ENCODE results near the gene KLHL35.
"Not testable (repeated sequence)": the region's sequence is repeated elsewhere in the genome, so short reads cannot be mapped to it uniquely, and the experiment has no call there.

Gene KLHL35

DNA sequence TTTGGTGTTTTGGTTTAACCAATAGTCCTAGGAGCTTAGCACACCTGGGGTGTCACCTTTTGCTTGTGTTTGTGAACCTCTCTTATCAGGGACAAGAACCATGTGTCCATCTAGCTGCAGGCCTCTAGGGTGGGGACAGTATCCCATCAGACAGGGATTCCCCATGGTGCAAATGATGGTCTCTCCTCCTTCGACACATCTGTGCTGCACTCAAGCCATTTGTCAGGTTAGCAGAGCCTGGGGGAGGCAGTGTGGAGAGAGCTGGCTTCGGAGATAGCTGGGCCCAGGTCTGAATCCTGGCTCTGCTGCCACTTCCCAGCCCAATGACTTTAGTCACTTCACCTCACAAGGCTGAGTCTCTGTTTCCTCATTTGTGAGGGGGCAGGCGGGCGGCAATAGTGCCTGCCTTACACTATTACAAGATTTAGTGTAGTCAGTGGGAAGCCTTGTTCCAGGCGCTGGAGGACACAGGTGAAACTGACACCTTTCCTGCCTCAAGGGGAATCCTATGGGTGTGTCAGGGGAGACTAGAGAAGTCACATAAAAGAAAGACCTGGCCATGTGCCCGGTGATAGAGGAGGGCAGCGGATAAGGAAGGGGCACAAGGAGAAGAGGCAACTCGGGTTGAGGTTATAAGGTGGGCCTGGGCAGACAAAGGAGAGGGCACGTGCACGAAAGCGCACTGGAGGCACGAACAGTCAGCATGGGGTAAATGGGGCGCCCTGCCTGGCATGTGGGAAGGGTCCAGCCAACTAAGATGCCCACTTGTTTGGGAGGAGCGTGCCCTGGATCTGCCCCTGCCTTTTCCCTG is 12.6 kb downstream of the KLHL35 start:
- Histone ChIP-seq H3K18ac (ENCODE audit: low read depth in 1 of 2, low read length in 2 of 2) (peak overlapping the region in 1 of 2 experiments; percentile 42), H4K91ac (ENCODE audit: low read length) (no peak overlapping the region), H3K4me1 (ENCODE audit: control insufficient read depth, insufficient read depth, low read depth, low read length) (peaks cover 11% of the 10 kb centered on the region), H3K27ac (ENCODE audit: low read length, poor library complexity, severe bottlenecking) (no peak overlapping the region), H3K4ac (ENCODE audit: low read depth in 1 of 2, low read length in 2 of 2) (no peak overlapping the region), H2BK15ac (ENCODE audit: low read depth, poor library complexity, severe bottlenecking) (no peak overlapping the region), H2AFZ (ENCODE audit: low read depth, low read length) (no peak overlapping the region), H3K27me3 (ENCODE audit: control insufficient read depth in 1 of 2, insufficient read depth in 1 of 2, low read length in 2 of 2) (no peaks in the 10 kb centered on the region), H4K8ac (ENCODE audit: low read length) (no peak overlapping the region), H2BK120ac (ENCODE audit: low read depth, low read length) (no peak overlapping the region), H3K4me3 (ENCODE audit: insufficient read depth in 1 of 2, low read depth in 1 of 2, low read length in 2 of 2) (no peak overlapping the region), H3K14ac (ENCODE audit: low read length in 2 of 2) (peak overlapping the region in 1 of 2 experiments; percentile 85), H2BK12ac (ENCODE audit: low read length in 2 of 2) (peak overlapping the region in 1 of 2 experiments; percentile 64), H2BK5ac (ENCODE audit: low read depth, low read length, poor library complexity, severe bottlenecking) (no peak overlapping the region), H3K9ac (ENCODE audit: low read length) (no peak overlapping the region), H3K4me2 (ENCODE audit: low read length, poor library complexity, severe bottlenecking) (no peak overlapping the region), H3K36me3 (ENCODE audit: control insufficient read depth in 1 of 2, insufficient read depth in 2 of 2, low read depth in 1 of 2, low read length in 2 of 2) (peaks cover 40 to 55% of the 10 kb centered on the region in 2 experiments), H2AK5ac (ENCODE audit: low read length, severe bottlenecking) (peak overlapping the region; percentile 39), H3K9me3 (ENCODE audit: control insufficient read depth, low read length) (no peaks in the 10 kb centered on the region), H3K79me1 (replicated peaks; ENCODE audit: low read length, poor library complexity, severe bottlenecking) (peaks cover 19% of the 10 kb centered on the region), H3K23ac (ENCODE audit: low read length in 2 of 2) (peak overlapping the region in 1 of 2 experiments; percentile 68)
- WGBS, result 93% methylated on average over 14 of the region's 14 CpGs
- DNase-seq, result no peak

DNA sequence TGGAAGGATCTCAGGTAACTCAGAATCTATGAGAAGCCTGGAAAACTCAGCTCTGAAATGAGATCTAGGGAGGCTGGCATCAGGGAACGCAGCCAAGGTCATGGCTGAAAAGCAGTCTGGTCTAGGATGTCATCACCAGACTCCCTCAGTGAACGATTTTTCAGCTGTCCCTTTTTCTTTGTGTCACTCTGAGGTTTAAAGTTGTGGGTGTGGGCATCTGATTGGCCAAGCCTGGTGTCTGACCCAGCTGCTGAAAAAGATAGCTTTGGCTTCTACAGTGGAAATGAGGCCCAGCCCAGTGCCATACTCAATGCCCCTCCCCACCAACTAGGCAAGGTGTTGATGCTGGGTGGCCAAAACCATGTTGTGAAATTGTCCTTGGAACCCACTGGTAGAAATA is 19.1 kb downstream of the KLHL35 start:
- Histone ChIP-seq H2AFZ (ENCODE audit: low read depth, low read length) (no peak overlapping the region), H3K4me2 (ENCODE audit: low read length, poor library complexity, severe bottlenecking) (no peak overlapping the region), H4K8ac (ENCODE audit: low read length) (no peak overlapping the region), H3K27me3 (ENCODE audit: control insufficient read depth in 1 of 2, insufficient read depth in 1 of 2, low read length in 2 of 2) (no peaks in the 10 kb centered on the region), H3K4ac (ENCODE audit: low read depth in 1 of 2, low read length in 2 of 2) (no peak overlapping the region), H2BK15ac (ENCODE audit: low read depth, poor library complexity, severe bottlenecking) (no peak overlapping the region), H2BK12ac (ENCODE audit: low read length in 2 of 2) (no peak overlapping the region), H4K91ac (ENCODE audit: low read length) (no peak overlapping the region), H3K79me1 (replicated peaks; ENCODE audit: low read length, poor library complexity, severe bottlenecking) (peaks cover 21% of the 10 kb centered on the region), H2AK5ac (ENCODE audit: low read length, severe bottlenecking) (no peak overlapping the region), H3K9ac (ENCODE audit: low read length) (no peak overlapping the region), H3K18ac (ENCODE audit: low read depth in 1 of 2, low read length in 2 of 2) (no peak overlapping the region), H3K4me1 (ENCODE audit: control insufficient read depth, insufficient read depth, low read depth, low read length) (peaks cover 9% of the 10 kb centered on the region), H3K27ac (ENCODE audit: low read length, poor library complexity, severe bottlenecking) (no peak overlapping the region), H3K14ac (ENCODE audit: low read length in 2 of 2) (no peak overlapping the region), H3K23ac (ENCODE audit: low read length in 2 of 2) (no peak overlapping the region), H3K9me3 (ENCODE audit: control insufficient read depth, low read length) (no peaks in the 10 kb centered on the region), H2BK120ac (ENCODE audit: low read depth, low read length) (no peak overlapping the region), H3K36me3 (ENCODE audit: control insufficient read depth in 1 of 2, insufficient read depth in 2 of 2, low read depth in 1 of 2, low read length in 2 of 2) (peaks cover 42 to 54% of the 10 kb centered on the region in 2 experiments), H2BK5ac (ENCODE audit: low read depth, low read length, poor library complexity, severe bottlenecking) (no peak overlapping the region), H3K4me3 (ENCODE audit: insufficient read depth in 1 of 2, low read depth in 1 of 2, low read length in 2 of 2) (no peak overlapping the region)
- WGBS, result 84% methylated on average over 2 of the region's 2 CpGs
- DNase-seq, result no peak

GRCh38 chr11:75413146-75413545 is 19.9 kb downstream of the KLHL35 start:
- H3K27me3 ChIP-seq (ENCODE audit: control insufficient read depth in 1 of 2, insufficient read depth in 1 of 2, low read length in 2 of 2); H3K4ac ChIP-seq (ENCODE audit: low read depth in 1 of 2, low read length in 2 of 2); H2AFZ ChIP-seq (ENCODE audit: low read depth, low read length); H3K9me3 ChIP-seq (ENCODE audit: control insufficient read depth, low read length); H4K91ac ChIP-seq (ENCODE audit: low read length); H3K9ac ChIP-seq (ENCODE audit: low read length); H2BK15ac ChIP-seq (ENCODE audit: low read depth, poor library complexity, severe bottlenecking); H3K4me2 ChIP-seq (ENCODE audit: low read length, poor library complexity, severe bottlenecking); H3K27ac ChIP-seq (ENCODE audit: low read length, poor library complexity, severe bottlenecking); H3K14ac ChIP-seq (ENCODE audit: low read length in 2 of 2); H4K8ac ChIP-seq (ENCODE audit: low read length); H3K18ac ChIP-seq (ENCODE audit: low read depth in 1 of 2, low read length in 2 of 2); H2BK120ac ChIP-seq (ENCODE audit: low read depth, low read length); H3K4me1 ChIP-seq (ENCODE audit: control insufficient read depth, insufficient read depth, low read depth, low read length); H2BK12ac ChIP-seq (ENCODE audit: low read length in 2 of 2); H3K4me3 ChIP-seq (ENCODE audit: insufficient read depth in 1 of 2, low read depth in 1 of 2, low read length in 2 of 2); DNase-seq; H2AK5ac ChIP-seq (ENCODE audit: low read length, severe bottlenecking); H3K23ac ChIP-seq (ENCODE audit: low read length in 2 of 2); H2BK5ac ChIP-seq (ENCODE audit: low read depth, low read length, poor library complexity, severe bottlenecking): not testable (repeated sequence)
- WGBS, result 98% methylated on average over 9 of the region's 10 CpGs
- Histone ChIP-seq H3K36me3 (ENCODE audit: control insufficient read depth in 1 of 2, insufficient read depth in 2 of 2, low read depth in 1 of 2, low read length in 2 of 2) (peaks cover 50 to 55% of the 10 kb centered on the region in 2 experiments), H3K79me1 (replicated peaks; ENCODE audit: low read length, poor library complexity, severe bottlenecking) (peaks cover 23% of the 10 kb centered on the region)

- 79% methylated on average over 6 of the region's 33 CpGs for WGBS
- not testable (repeated sequence) for H2BK12ac ChIP-seq (ENCODE audit: low read length in 2 of 2); H3K14ac ChIP-seq (ENCODE audit: low read length in 2 of 2)
Observed at GRCh38 chr11:75409971-75410370, 23.0 kb downstream of the KLHL35 start.

More at GRCh38 chr11:75409971-75410370, 23.0 kb downstream of the KLHL35 start:
- H3K4me2 ChIP-seq (ENCODE audit: low read length, poor library complexity, severe bottlenecking); H3K9ac ChIP-seq (ENCODE audit: low read length); H2AFZ ChIP-seq (ENCODE audit: low read depth, low read length); H3K27ac ChIP-seq (ENCODE audit: low read length, poor library complexity, severe bottlenecking); H2BK5ac ChIP-seq (ENCODE audit: low read depth, low read length, poor library complexity, severe bottlenecking); H3K23ac ChIP-seq (ENCODE audit: low read length in 2 of 2); H3K4me3 ChIP-seq (ENCODE audit: insufficient read depth in 1 of 2, low read depth in 1 of 2, low read length in 2 of 2); H2BK120ac ChIP-seq (ENCODE audit: low read depth, low read length); H3K9me3 ChIP-seq (ENCODE audit: control insufficient read depth, low read length); H3K4me1 ChIP-seq (ENCODE audit: control insufficient read depth, insufficient read depth, low read depth, low read length); H3K27me3 ChIP-seq (ENCODE audit: control insufficient read depth in 1 of 2, insufficient read depth in 1 of 2, low read length in 2 of 2); H2AK5ac ChIP-seq (ENCODE audit: low read length, severe bottlenecking); DNase-seq; H4K91ac ChIP-seq (ENCODE audit: low read length); H3K4ac ChIP-seq (ENCODE audit: low read depth in 1 of 2, low read length in 2 of 2); H4K8ac ChIP-seq (ENCODE audit: low read length); H2BK15ac ChIP-seq (ENCODE audit: low read depth, poor library complexity, severe bottlenecking); H3K18ac ChIP-seq (ENCODE audit: low read depth in 1 of 2, low read length in 2 of 2): not testable (repeated sequence)
- peaks cover 20% of the 10 kb centered on the region for H3K79me1 ChIP-seq (replicated peaks; ENCODE audit: low read length, poor library complexity, severe bottlenecking)
- H3K36me3 ChIP-seq (ENCODE audit: control insufficient read depth in 1 of 2, insufficient read depth in 2 of 2, low read depth in 1 of 2, low read length in 2 of 2), result peaks cover 50 to 65% of the 10 kb centered on the region in 2 experiments

Data from mesenchymal stem cell (in vitro differentiated cells and primary cell).